NOMO-1 treated with DMSO at 0.1 percent for 48 hours (cell line): ENCODE results near the gene PLEKHG1.

Source experiments
- DNase-seq: peaks from one replicate; lab custom pipeline; 2025; ENCODE audit not compliant: unreplicated experiment; lab: John Stamatoyannopoulos, UW

The PLEKHG1 gene

GRCh38 chr6:150637266-150637665, 37.6 kb downstream of the PLEKHG1 start:
- no peak for DNase-seq

- no peak for DNase-seq
Measured at GRCh38 chr6:150638267-150638666, 38.6 kb downstream of the PLEKHG1 start.

GRCh38 chr6:150638765-150639164, 39.1 kb downstream of the PLEKHG1 start:
- no peak for DNase-seq

- no peak for DNase-seq
Measured at GRCh38 chr6:150639823-150640331, 40.2 kb downstream of the PLEKHG1 start.

- DNase-seq, result no peak
Measured at GRCh38 chr6:150640556-150641209, 41.0 kb downstream of the PLEKHG1 start.

GRCh38 chr6:150641398-150642139, 41.9 kb downstream of the PLEKHG1 start:
- peak; percentile 63 for DNase-seq

GRCh38 chr6:150646228-150646627, 46.5 kb downstream of the PLEKHG1 start:
- DNase-seq, result no peak

GRCh38 chr6:150647051-150647450, 47.4 kb downstream of the PLEKHG1 start:
- DNase-seq, result no peak
